Naive thymus-derived CD4-positive, alpha-beta T cell (primary cell): ENCODE measurements around the gene CELA2B. TPM values are rescaled to one million over a fixed set of nuclear protein-coding genes. Genes with fewer than 3 reads are reported as not detected.

ENCODE experiments used
- polyA plus RNA-seq, 2 donors: library from polyadenylated mRNA; unstranded; fragments of 300-500 nt; fragmentation: Illumina TruSeq; gene quantifications; one replicate each; pipeline ENCODE4 v1.2.3, GENCODE V29; 2021
- total RNA-seq, 6 experiments: library from RNA in 5 of 6; stranded (reverse) in 5 of 6; gene quantifications; 1 replicate in 5 of 6; 2 replicates in 1 of 6; pipeline ENCODE4 v1.2.3 and lab custom pipeline; 2021 to 2026

Gene CELA2B
- total and polyA plus RNA-seq, 7 experiments from 2014 or later, result not detected

Other genes with a start within 250 kb of the CELA2B start
- 1 to 10 TPM in 1 of 5 experiments, under 1 TPM in 1, not detected in 3; 0.19 to 1.1 TPM for gene FHAD1, start 228.9 kb upstream of the CELA2B start, total RNA-seq
- not detected for gene FHAD1, start 228.9 kb upstream of the CELA2B start, polyA plus RNA-seq
- 100 to 1,000 TPM in 1 of 5 experiments, 10 to 100 TPM in 4; 29.9 to 258 (median 82.6) TPM for gene EFHD2, start 66.2 kb upstream of the CELA2B start, total RNA-seq
- gene EFHD2, start 66.2 kb upstream of the CELA2B start, polyA plus RNA-seq, result 10 to 100 TPM; 21.0 to 30.2 TPM
- 1 to 10 TPM in 2 of 5 experiments, under 1 TPM in 3; 0.12 to 3.0 (median 0.65) TPM for gene CTRC, start 37.7 kb upstream of the CELA2B start, total RNA-seq
- not detected for gene CTRC, start 37.7 kb upstream of the CELA2B start, polyA plus RNA-seq
- gene CELA2A, start 19.4 kb upstream of the CELA2B start, total RNA-seq, result not detected
- gene CELA2A, start 19.4 kb upstream of the CELA2B start, polyA plus RNA-seq, result not detected
- gene CASP9, start 48.1 kb downstream of the CELA2B start, total RNA-seq, result 10 to 100 TPM; 14.7 to 22.2 (median 15.7) TPM
- 1 to 10 TPM; 9.0 to 9.3 TPM for gene CASP9, start 48.1 kb downstream of the CELA2B start, polyA plus RNA-seq
- gene DNAJC16, start 50.7 kb downstream of the CELA2B start, total RNA-seq, result 10 to 100 TPM; 17.8 to 29.4 (median 25.0) TPM
- 10 to 100 TPM in 1 of 2 donors, 1 to 10 TPM in 1; 9.6 to 10.0 TPM for gene DNAJC16, start 50.7 kb downstream of the CELA2B start, polyA plus RNA-seq
- 10 to 100 TPM in 1 of 5 experiments, 1 to 10 TPM in 4; 6.4 to 21.5 (median 9.5) TPM for gene AGMAT, start 108.9 kb downstream of the CELA2B start, total RNA-seq
- gene AGMAT, start 108.9 kb downstream of the CELA2B start, polyA plus RNA-seq, result 10 to 100 TPM; 14.5 to 16.9 TPM
- 10 to 100 TPM; 24.5 to 46.8 (median 37.0) TPM for gene DDI2, start 141.4 kb downstream of the CELA2B start, total RNA-seq
- gene DDI2, start 141.4 kb downstream of the CELA2B start, polyA plus RNA-seq, result 1 to 10 TPM; 3.2 to 6.7 TPM
- gene PLEKHM2, start 208.2 kb downstream of the CELA2B start, total RNA-seq, result 10 to 100 TPM; 53.6 to 78.6 (median 68.1) TPM
- gene PLEKHM2, start 208.2 kb downstream of the CELA2B start, polyA plus RNA-seq, result 10 to 100 TPM in 1 of 2 donors, 1 to 10 TPM in 1; 4.3 to 10.0 TPM